GM21447 (cell line): ENCODE data around the gene ACKR3.

Experiments
- ATAC-seq: cut with Tn5 transposase; IDR thresholded peaks from one replicate; pipeline ENCODE4 v1.9.1; 2021; ENCODE audit not compliant: unreplicated experiment

ACKR3 gene

DNA sequence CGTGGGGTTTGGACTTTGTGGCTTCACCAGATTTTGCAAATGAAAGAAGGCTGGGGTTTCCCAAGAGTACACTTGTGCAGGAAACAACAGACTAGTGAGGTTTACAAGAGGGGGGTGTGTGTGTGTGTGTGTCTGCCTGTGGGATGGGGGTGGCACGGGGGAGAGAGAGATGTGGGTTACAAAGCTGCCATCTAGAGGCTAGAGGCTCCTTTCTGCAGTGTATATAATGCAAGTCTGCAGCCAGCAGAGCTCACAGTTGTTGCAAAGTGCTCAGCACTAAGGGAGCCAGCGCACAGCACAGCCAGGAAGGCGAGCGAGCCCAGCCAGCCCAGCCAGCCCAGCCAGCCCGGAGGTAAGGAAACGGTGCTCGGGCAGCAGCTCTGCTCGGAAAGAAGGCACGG lies at the start of gene ACKR3:
Gene ACKR3 (plus strand): TSS at position 253 of the 401 bp plus-strand sequence. CDS start 10,641 bp downstream, outside the sequence.
- ATAC-seq: peak; percentile 77

DNA sequence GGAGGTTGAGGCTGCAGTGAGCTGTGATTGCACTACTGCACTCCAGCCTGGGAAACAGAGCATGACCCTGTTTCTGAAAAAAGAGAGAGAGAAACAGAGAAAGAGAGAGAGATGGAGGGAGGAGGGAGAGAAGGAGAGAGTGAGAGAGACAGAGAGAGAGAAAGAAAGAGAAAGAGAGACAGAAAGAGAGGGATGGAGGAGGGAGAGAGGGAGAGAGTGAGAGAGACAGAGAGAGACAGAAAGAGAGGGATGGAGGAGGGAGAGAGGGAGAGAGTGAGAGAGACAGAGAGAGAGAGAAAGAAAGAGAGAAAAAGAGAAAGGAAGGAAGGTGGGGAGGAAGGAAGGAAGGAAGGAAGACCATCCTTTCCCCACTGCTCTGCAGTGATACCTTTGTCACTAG lies 48.1 kb upstream of the ACKR3 start:
- ATAC-seq: no peak

DNA sequence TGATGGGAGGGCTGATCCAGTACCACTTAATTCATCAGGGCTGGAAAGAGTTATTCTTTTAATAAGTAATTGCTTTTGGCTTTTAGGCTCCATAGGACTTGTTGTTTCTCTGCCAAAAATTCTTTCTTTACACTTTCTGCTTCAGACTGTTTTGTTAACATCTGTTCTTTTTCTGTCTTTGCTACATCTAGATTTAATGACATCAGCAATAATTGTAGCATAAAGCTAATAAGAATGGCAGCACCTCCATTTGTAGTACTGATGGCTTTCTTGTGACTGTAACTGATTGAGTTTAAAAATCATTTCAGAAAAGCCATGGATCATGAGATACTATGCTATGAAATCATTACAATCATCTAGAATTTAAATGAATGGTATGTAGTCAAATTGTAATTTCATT lies 46.4 kb upstream of the ACKR3 start:
- ATAC-seq: no peak

DNA sequence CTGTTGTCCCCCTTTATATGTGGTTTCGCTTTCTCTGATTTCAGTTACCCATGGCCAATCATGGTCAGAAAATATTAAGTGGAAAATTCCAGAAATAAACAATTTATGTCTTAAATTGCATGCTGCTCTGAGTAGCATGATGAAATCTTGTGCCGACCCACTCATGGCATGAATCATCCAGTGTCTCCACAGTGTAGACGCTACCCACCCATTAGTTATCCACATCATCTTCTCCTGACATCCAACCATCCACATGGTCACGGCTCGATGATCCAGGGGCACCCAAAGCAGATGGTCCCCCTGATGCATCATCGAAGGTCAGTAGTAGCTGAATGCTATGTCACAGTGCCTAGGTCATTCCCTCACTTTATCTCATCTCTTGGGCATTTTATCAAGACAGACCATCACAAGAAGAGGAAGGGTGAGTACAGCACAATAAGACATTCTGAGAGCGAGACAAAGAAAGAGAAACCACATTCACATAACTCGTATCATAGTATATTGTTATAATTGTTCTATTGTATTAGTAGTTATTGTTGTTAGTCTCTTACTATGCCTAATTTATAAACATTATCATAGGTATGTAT lies 44.1 kb upstream of the ACKR3 start:
- ATAC-seq: no peak

DNA sequence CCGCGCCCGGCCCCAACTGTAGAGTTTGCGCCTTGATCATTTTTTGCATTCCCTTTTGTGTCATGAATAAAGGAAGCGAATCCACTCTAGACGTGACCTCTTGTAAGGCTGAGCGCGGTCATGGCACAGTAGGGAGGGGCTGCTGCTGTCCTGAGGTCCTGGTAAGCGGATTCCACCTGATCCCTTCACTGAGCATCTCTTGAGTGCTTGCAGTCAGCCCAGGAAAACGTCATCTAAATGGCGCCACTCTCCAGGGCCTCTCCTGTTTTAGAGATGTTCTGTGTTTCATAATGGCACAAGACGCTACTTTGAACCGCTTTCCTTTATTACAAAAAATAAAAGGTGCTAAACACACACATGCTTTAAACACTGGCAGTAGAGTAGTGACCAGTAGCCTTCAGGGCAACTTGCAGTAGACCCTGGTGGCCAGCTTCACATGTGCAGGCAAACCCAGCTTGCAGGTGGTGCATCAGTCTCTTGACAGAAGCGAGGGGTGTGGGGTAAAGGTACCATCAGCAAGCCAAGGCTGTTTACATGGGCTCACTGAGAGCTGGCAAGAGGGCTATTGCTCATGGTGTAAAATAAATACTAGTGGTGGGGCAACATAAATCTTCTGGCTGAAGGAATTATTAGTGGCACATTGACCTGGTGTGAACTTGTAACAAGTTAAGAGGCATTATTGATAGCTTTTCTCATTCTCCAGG lies 43.0 kb upstream of the ACKR3 start:
- ATAC-seq: no peak

DNA sequence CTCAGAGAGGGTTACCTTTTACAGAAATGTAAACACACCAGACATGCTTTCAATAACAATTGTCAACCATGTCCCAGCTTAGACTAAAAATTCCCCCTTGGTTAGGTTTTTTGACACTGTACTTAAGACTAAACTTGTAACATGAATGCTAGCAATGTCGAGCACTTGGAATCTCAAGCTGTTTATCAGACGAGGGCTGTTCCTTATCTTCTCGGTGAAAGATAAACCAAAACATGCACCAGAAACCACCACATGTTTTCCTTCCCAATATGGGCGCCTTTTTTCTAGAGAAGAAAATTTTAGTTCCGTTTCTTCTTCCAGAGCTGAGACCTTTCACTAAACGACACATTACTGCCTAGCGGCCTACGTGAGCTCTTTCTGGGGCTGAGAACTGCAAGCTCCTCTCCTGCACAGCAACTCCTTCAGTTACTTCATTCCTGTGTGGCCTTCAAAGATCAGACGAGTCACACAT lies 42.4 kb upstream of the ACKR3 start:
- no peak for ATAC-seq

DNA sequence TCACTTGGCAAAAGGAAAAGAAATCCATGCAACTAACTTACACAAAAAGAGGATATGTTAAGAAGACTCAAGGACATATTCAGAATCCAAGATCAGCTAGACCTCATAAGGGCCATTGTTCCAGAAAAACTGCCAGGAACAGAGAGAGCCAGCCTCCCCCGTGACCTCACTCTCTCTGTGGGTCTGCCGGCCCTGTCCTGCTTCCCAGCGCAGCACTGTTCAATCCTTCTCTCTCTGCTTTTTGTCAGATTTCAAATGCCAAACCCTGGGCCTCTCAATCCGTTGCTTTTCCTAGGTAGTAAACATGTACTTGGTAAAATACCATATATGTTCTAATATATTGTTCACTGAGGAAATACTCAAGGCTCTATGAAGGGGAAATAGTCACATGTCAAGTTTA lies 40.0 kb upstream of the ACKR3 start:
- no peak for ATAC-seq

DNA sequence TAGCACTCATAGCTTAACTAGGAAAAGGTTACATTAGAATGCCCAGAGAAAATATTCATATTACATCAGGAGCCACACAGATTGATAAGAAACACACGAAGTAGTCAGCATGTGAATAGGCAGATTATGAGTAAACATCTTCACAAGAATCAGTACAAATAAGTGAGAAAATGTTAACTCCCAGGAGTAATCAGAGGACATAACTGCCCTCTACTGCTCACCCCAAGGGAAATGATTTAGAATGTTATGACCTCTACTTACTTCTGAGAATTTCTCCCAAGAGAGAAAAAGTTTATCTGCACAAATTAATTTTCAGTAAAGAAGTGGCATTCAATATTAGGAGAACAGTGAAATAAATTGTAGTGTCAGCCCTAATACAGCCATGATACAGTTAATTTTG lies 39.1 kb upstream of the ACKR3 start:
- no peak for ATAC-seq

DNA sequence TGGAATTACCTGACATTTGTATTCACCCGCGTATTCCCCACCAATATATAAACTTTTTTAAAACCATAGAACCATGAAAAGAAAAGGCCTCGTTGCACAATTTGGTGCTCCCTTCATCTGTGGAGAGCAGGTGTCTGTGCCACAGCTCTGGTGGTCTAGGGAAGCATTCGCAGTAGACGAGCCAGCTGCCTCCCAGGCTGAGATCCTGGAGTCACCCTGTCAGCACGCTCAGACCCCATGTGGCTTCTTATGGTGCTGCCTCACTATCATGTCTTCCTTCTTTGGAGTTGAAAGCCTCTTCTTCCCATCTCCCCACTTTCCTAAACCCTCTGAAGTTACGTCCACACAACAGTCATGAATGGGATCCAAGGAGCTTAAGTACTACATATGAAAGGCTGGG lies 38.4 kb upstream of the ACKR3 start:
- no peak for ATAC-seq

DNA sequence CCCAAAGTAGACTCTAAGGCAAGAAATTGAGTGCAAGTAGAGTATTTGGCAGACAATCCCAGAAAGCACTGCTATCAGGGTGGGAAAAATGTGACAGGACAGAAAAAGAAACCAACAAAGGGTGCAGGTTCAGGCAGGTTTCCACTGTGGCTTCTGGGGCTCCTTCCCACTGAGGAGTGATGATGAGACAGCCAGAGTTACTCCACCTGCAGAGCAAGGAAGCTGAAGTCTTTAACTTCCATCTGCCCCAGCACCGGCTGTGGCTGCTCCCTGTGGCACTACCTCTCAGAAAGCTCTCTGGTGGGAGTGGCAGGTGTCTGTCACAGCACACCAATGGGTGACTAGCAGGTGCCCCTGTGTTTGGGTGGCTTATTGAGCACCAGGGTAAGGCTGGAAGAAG lies 37.6 kb upstream of the ACKR3 start:
- ATAC-seq: no peak

DNA sequence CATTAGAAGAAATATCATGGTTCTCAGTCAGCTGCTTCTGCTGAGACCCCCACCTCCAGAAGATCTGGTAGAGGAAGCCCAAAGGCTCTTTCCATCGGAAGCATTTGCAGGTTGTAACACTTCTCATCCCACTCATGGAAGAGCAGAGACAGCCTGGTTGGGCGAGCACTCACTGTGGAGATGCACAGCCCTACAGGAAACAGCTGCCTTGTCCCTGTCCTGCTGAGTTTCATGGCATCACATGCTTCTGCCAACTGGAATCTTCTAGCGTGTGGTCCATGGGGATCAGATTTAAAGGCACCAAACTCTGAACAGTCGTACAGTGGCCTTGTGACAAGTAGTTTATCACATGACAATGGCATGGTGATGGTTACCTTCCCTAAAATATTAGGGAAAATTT lies 36.3 kb upstream of the ACKR3 start:
- ATAC-seq: no peak

DNA sequence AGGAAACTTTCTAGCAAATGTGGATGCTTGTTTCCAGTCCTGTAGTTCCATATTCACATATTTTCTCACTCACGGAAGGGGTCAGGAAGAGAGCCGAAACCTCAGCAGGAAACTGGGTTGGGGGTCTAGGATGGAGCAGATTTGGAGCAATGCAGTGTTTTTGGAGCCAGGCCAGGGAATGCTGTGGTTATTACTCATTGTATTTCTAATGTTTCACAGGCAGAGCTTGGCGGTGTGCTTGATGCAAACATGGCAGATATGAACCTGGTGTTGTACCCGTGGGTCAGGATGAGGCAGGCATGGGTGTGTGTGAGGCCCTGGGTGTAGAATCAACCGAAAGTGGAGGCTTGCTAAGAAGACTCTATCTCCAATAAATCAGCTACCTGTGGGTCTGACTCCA lies 34.6 kb upstream of the ACKR3 start:
- no peak for ATAC-seq

DNA sequence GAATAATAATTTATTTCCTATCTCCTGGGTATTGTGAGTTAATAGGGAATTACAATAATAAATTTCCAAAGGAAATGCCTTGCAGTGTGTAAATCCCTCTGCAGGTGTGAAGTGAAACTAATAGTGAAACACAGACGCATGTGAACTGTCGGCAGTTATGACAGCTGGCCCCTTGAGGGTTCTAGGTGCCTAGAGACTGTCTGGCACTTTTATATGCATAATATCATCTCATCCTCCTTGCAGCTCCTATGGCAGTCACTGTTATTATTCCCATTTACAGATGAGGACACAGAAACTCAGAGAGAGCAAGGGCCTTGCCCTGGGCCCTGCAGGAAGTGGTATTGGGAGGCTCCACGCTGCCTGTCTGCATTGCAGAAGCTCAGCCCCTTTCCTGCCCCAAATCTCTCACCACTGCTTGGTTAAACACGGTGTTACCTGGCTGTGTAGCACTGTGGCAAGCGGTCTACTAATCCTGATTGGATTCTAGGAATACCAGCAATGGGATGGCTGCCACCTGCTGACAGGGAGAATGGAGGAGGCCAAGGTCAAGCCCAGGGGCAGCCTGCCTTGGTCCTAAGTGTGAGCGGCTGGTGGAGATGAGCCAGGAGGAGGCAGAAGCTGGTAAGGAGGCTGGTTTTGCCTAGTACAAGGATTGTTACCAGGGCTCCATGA lies 32.8 kb upstream of the ACKR3 start:
- ATAC-seq: peak; percentile 54

DNA sequence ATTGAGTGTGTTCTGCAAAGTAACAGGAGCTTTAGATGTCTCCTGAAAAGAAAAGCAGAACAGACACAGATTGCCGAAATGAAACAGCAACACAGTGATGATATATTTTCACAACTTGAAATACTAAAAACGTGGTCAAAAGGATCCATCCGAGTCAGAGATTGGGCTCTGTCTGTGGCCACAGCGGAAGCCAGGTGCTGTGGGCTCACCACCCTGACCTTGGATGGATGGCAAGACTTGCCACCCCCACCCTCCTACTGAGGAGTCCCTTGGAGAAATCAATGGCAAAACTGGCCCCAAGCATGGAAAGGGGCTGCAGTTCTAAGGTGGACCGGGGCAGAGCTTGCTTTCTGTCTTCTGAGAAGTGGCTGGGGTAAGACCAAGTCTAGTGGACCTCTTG lies 31.4 kb upstream of the ACKR3 start:
- ATAC-seq: peak; percentile 44

DNA sequence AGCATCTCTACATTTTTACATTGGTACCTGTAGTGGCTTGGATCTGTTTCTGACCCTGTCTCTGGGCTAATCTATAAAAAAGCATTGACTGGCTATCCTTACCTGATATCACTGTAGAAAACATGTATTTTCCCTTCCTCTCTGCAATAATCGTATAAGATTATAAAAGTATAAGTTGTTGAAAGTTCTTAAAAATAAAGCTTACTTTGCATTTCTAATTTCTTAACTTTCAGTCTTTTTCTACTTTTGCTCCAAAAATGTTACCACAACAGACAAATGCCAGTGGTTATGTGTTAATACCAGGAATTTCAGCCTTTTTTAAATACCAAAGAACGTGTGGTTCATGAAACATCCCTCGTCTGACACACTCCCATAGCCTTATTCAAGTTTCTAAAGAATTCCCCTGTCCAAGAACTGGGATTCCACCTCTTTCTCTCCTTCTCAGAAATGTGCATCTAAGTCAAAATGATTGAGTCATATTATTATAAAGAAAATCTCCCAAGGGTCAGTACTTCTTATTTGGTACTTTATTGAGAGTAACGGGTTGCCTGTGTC lies 28.5 kb upstream of the ACKR3 start:
- ATAC-seq: no peak

DNA sequence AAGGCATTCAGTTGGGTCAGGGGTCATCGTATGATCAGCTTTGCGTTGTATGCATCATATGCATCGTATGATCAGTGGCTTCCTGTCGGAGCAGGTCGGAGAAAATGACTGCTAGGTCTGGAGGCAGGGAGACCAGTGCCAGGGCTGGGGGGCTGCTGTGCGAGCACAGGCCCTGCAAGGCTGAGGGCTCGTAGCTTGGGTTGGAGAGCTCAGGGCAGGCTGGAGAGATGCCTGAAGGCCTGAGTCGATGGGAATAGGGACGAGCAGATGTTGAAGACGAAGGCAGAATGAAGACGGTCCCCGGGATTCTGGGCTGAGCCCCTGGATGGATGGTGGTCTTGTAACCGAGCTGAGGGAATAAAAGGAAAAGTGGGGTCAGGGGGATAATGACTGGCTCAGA lies 25.3 kb upstream of the ACKR3 start:
- ATAC-seq: no peak

DNA sequence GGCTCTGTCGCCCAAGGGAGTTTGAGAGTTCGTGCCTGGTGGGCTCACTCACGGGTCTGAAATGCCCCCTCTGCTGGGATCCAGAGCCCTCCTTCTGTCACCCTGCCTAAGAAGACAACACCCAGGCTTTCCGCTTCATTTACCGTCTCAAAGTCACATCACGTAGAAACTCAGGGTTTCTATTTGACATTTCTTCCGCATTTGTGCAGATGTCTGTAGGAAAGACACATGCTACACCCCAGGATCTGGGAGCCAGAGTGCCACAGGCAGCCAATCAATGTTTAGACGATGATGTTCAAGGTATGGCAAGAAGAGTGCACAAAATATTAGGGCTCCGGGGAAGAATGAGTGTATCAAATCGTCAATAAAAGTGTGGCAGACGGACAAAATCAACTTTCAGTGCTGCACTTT lies 24.4 kb upstream of the ACKR3 start:
- peak; percentile 52 for ATAC-seq

DNA sequence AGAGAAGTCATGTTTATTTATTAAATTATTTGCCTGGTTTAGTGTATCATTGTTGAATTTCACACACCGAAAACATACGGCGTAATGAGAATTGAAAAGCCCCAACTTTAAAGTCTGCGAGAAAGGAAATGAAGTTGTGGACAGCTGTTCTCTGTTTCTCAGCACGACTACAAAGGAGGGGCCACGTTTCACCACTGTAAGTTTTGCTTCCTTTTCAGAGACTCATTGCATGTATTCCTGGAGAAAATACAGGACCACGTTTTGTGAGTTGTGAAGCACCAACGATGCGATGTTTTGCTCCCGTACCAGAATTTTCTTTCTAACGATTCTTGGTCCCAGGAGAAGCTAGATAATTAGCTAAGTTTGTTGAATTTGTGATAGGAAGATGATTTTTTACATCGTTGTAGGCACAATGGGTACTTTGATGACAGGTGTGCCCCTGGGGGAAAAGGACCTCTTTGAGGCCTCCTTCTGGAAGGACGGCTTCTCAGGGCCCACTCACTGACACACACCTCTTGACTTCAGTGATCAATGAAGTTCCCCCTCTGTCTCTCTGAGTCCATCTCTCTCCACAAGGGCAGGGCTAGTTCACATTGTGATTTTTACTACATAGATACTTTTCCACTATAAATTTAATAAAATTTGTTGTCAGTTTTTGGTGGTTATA lies 23.7 kb upstream of the ACKR3 start:
- ATAC-seq: peak; percentile 61

DNA sequence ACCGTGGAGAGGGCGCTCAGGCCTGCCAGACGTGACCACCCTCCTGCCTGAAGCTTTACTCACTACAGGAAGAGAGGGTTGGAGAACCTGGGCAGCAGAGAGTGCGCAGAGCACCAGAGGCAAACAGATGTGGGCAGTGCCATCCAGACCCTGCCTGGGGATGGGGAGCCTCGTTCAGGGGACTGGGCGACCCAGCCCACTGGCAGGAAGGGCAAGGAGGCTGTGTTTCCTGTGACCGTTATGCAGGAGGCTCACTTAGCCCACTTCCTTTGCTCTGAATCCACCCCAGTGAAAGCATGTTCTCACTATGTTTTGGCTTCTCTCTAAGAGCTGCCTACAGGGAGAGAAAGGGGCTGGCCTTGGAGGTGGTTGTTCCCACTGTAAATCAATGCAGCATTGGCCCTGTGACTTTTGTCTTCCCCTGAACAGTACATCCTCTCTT lies 23.0 kb upstream of the ACKR3 start:
- peak; percentile 37 for ATAC-seq

DNA sequence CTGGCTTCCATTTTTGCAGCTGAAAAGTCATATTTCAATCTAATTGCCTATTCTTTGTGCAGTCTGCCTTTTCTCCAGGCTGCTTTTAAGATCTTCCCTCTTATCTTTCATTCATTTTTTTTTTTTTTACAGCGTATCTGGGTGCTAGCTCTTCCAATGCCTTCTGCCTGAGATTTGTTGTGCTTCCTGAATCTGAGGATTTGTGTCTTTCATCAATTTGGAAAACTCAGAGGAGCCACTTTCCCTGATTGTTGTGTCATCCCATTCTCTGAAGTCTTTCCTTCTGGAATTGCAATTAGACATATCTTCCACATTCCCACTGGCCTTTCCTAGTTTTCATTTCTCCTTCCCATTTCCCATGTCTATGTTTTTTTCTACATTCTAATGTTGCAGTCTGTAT lies 21.9 kb upstream of the ACKR3 start:
- ATAC-seq: no peak

DNA sequence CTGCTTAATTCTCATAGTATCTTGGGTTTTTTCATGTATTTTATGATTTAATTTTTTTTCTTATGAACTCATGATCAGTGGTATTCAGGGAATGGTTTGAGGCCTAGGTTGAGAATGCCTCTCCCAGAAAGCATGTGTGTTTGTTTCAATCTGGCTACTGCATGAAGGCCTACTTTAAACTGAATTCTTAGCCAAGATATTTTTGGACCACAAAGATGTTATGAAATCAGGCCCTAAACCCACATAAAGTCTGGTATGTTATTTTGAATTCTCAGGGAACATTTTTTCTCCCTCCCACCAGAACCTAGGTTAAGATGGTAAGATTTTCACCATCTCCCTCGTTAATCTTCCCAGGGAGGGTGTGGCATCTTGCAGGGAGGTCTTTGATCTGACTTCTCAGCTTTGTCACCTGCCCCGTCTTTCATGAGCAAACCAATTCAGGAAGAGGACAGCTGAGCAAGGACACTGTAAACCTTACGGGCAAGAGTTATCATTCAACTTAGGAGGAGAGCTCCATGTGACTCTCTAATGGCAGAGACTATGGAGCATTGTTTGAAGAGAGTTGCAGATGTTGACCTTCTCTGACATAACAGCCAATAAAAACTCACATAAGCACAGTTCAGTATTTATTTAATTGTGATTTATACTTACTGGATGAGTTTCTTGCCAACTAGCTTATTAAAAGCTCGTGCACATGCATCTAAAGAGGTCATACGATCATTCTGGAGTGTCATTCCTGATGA lies 21.3 kb upstream of the ACKR3 start:
- no peak for ATAC-seq
